ENCODE data around the gene KIFC3.
A peak's percentile ranks its signal among the peaks of the same experiment; 100 is the strongest.

The KIFC3 gene

GRCh38 chr16:57764341-57765159 is 37.7 kb downstream of the KIFC3 start:
- DNase-seq (ENCODE audit: low spot score), result peak; percentile 29

GRCh38 chr16:57764006-57764340 is 38.3 kb downstream of the KIFC3 start:
- no peak for DNase-seq (ENCODE audit: low spot score)

GRCh38 chr16:57763285-57764005 is 38.8 kb downstream of the KIFC3 start:
- DNase-seq (ENCODE audit: low spot score), result no peak

- DNase-seq (ENCODE audit: low spot score), result no peak
These were observed 39.8 kb downstream of the KIFC3 start for GRCh38 chr16:57762365-57763040.

- DNase-seq (ENCODE audit: low spot score), result no peak
These were observed 40.3 kb downstream of the KIFC3 start for GRCh38 chr16:57761957-57762356.

- DNase-seq (ENCODE audit: low spot score), result no peak
These were observed 41.0 kb downstream of the KIFC3 start for GRCh38 chr16:57761301-57761700.

- DNase-seq (ENCODE audit: low spot score), result no peak
These were observed 41.7 kb downstream of the KIFC3 start for GRCh38 chr16:57760357-57761160.

GRCh38 chr16:57759541-57760356 is 42.5 kb downstream of the KIFC3 start:
- DNase-seq (ENCODE audit: low spot score), result no peak

GRCh38 chr16:57759131-57759530 is 43.2 kb downstream of the KIFC3 start:
- DNase-seq (ENCODE audit: low spot score), result no peak

GRCh38 chr16:57758331-57759117 is 43.8 kb downstream of the KIFC3 start:
- DNase-seq (ENCODE audit: low spot score), result no peak

GRCh38 chr16:57757883-57758282 is 44.4 kb downstream of the KIFC3 start:
- DNase-seq (ENCODE audit: low spot score), result no peak

GRCh38 chr16:57757326-57757786 is 44.9 kb downstream of the KIFC3 start:
- peak; percentile 90 for DNase-seq (ENCODE audit: low spot score)

- no peak for DNase-seq (ENCODE audit: low spot score)
These were observed 45.6 kb downstream of the KIFC3 start for GRCh38 chr16:57756424-57757325.

GRCh38 chr16:57755726-57756423 is 46.4 kb downstream of the KIFC3 start:
- DNase-seq (ENCODE audit: low spot score), result no peak

- no peak for DNase-seq (ENCODE audit: low spot score)
These were observed 47.1 kb downstream of the KIFC3 start for GRCh38 chr16:57755061-57755684.

GRCh38 chr16:57754354-57755060 is 47.8 kb downstream of the KIFC3 start:
- no peak for DNase-seq (ENCODE audit: low spot score)

Measured in activated CD4-positive, alpha-beta T cell treated with anti-CD3 and anti-CD28 coated beads, Interleukin-2, Interleukin-4, amounts not matched to agents 100 ng/mL and 50 ng/mL, durations not matched to agents 16 hours and 8 hours (primary cell).